PFSK-1 (cell line): ENCODE measurements around the gene SFI1.

Experiments used
- FOXP2 ChIP-seq: optimal IDR thresholded peaks from 2 replicates; pipeline ENCODE3; 2011; ENCODE audit warnings: borderline replicate concordance, control low read depth, inconsistent platforms; ENCODE audit not compliant: insufficient read depth; ENCODE audit errors: extremely low read length, extremely low read depth
- POLR2AphosphoS5 ChIP-seq: IDR thresholded peaks from 2 replicates; pipeline ENCODE4 v1.6.1; 2012; ENCODE audit warnings: low read depth, mild to moderate bottlenecking, control low read depth, low read length, moderate library complexity
- REST ChIP-seq, 2 experiments: IDR thresholded peaks; 2 replicates each; pipeline versions ENCODE4 v1.6.1 to v1.8.0; 2011 to 2012; ENCODE audit warnings: low read depth in 2 of 2, low read length in 2 of 2, control low read depth in 1 of 2, inconsistent platforms in 1 of 2, mild to moderate bottlenecking in 1 of 2, moderate library complexity in 1 of 2; ENCODE audit not compliant: insufficient read depth in 1 of 2
- SIN3A ChIP-seq: IDR thresholded peaks from 2 replicates; pipeline ENCODE4 v1.6.1; 2012; ENCODE audit warnings: mild to moderate bottlenecking, low read length, moderate library complexity, borderline replicate concordance; ENCODE audit not compliant: insufficient read depth
- TAF1 ChIP-seq: IDR thresholded peaks from 2 replicates; pipeline ENCODE4 v1.6.1; 2012; ENCODE audit warnings: low read length, control low read depth, borderline replicate concordance; ENCODE audit not compliant: insufficient read depth

The SFI1 gene

DNA sequence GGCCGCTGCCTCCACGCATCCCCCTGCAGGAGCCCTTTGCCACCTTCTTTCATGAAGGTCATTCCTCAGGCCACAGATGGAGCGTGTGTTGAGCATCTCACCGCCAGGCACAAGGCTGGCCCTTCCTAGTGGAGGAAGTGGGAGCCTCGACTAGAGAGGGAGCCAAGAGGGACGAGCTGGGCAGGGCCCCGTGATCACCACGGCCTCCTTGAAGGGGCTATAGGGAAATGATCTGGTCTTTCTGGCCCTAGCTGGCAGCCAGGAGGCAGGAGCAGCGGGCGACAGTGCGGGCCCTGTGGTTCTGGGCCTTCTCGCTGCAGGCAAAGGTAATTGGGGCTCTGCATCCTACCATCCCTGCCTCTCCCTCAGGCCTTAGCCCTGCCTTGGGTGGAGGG, 116.6 kb downstream of the SFI1 start:
- TF ChIP-seq POLR2AphosphoS5, result no peak
- no peak for TF ChIP-seq SIN3A
- no peak for TF ChIP-seq TAF1

GRCh38 chr22:31613286-31613903, 117.1 kb downstream of the SFI1 start:
- TF ChIP-seq SIN3A, result no peak
- TF ChIP-seq FOXP2, result no peak
- no peak for TF ChIP-seq TAF1
- no peak for TF ChIP-seq REST (IDR thresholded peaks at IDR 0.05; ENCODE audit: insufficient read depth in 1 of 2, low read depth in 2 of 2, low read length in 2 of 2)
- TF ChIP-seq POLR2AphosphoS5, result no peak

DNA sequence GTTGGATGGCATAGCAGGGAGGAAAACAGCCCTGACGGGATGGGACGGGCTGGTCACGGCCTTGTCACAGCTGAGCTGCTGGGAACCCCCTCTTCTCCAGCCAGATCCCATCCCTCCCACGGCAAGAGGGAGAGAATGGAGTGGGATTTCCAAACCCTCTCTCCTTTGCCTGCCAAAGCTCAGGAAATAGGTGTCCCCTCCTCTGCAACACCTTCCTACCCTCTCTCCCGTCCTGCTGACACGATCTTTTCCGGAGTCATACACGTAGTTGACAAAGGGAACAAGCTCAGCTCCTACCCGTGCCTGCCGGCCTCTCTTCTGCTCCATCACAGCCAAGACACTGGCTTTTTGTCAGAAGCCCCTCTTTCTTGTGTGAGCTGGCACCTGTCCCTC, 117.6 kb downstream of the SFI1 start:
- TF ChIP-seq REST (IDR thresholded peaks at IDR 0.05; ENCODE audit: insufficient read depth in 1 of 2, low read depth in 2 of 2, low read length in 2 of 2) (no peak), SIN3A (no peak), FOXP2 (no peak), TAF1 (no peak), POLR2AphosphoS5 (no peak)

- TF ChIP-seq REST (IDR thresholded peaks at IDR 0.05; ENCODE audit: insufficient read depth in 1 of 2, low read depth in 2 of 2, low read length in 2 of 2) (no peak), POLR2AphosphoS5 (no peak), FOXP2 (no peak), TAF1 (no peak), SIN3A (no peak)
Observed at GRCh38 chr22:31614781-31615490, 118.6 kb downstream of the SFI1 start.

- TF ChIP-seq SIN3A (no peak), FOXP2 (no peak), REST (IDR thresholded peaks at IDR 0.05; ENCODE audit: insufficient read depth in 1 of 2, low read depth in 2 of 2, low read length in 2 of 2) (no peak), TAF1 (no peak), POLR2AphosphoS5 (no peak)
Observed at GRCh38 chr22:31615491-31615860, 119.1 kb downstream of the SFI1 start.
